ENCODE measurements around the gene INPP5A.
"Not testable (repeated sequence)": the region's sequence is repeated elsewhere in the genome, so short reads cannot be mapped to it uniquely, and the experiment has no call there.

The INPP5A gene

DNA sequence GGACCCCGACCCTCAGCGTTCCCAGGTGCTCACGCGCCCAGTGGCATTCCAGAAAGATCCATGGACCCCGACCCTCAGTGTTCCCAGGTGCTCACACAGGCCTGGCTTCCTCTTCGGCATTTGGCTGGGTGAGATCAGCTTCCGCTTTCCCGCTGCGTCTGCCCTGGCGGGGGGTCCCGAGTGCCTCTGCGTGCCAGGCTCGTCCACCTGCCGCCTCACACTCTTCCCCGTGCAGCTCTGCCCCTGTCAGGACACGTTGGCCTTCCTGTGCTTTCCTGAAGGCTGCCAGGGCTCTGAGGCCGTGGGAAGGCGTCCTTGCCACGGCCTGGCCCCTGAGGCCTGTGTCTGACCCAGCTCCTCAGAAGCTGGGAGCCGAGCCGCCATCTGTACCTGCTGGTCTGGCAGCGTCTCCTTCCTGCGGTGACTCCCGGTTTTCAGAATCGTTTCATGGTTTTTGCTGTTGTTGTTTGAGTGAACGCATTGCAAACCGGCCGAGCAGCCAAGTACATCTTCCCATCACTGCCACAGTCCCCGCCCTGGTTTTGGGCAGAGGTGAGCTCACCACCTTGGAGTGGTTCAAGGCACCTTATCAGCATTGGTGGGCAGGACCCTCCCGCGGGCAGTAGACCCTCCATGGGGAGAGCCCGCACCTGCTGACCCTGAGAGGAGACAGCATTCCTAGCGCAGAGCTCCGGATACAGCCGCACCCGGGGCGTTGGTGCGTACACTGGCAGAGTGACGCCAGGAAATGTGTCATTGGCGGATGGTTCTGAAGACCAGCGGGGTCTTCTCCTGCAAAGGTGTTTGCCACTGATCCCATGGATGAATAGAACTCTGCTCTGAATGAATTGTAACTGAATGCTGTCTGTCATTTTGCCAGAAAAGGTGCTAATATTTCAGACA, 231.0 kb downstream of the INPP5A start:
- H3K9me3 ChIP-seq (ENCODE audit: control insufficient read depth, insufficient read depth, low read length): peaks cover 64% of the 10 kb centered on the region
- H3K27ac ChIP-seq (ENCODE audit: low read depth, low read length): no peak overlapping the region
- H3K4me3 ChIP-seq (ENCODE audit: low read length): no peak overlapping the region
- H4K20me1 ChIP-seq (ENCODE audit: control insufficient read depth, insufficient read depth, low read depth, low read length): no peaks in the 10 kb centered on the region
- H3K27me3 ChIP-seq (ENCODE audit: control insufficient read depth, low read length): no peaks in the 10 kb centered on the region
- no peak for TF ChIP-seq EZH2phosphoT487 (IDR thresholded peaks at IDR 0.05; ENCODE audit: borderline replicate concordance, low read length)
- TF ChIP-seq, protein P1, sequence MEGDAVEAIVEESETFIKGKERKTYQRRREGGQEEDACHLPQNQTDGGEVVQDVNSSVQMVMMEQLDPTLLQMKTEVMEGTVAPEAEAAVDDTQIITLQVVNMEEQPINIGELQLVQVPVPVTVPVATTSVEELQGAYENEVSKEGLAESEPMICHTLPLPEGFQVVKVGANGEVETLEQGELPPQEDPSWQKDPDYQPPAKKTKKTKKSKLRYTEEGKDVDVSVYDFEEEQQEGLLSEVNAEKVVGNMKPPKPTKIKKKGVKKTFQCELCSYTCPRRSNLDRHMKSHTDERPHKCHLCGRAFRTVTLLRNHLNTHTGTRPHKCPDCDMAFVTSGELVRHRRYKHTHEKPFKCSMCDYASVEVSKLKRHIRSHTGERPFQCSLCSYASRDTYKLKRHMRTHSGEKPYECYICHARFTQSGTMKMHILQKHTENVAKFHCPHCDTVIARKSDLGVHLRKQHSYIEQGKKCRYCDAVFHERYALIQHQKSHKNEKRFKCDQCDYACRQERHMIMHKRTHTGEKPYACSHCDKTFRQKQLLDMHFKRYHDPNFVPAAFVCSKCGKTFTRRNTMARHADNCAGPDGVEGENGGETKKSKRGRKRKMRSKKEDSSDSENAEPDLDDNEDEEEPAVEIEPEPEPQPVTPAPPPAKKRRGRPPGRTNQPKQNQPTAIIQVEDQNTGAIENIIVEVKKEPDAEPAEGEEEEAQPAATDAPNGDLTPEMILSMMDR (IDR thresholded peaks at IDR 0.05; ENCODE audit: low read depth, low read length, poor library complexity, severe bottlenecking): no peak
- H3K36me3 ChIP-seq (ENCODE audit: control insufficient read depth, low read length): no peaks in the 10 kb centered on the region
- no peaks in the 10 kb centered on the region for H3K79me2 ChIP-seq (ENCODE audit: control insufficient read depth, low read length)
- H3K4me1 ChIP-seq (ENCODE audit: control insufficient read depth, low read length): no peaks in the 10 kb centered on the region
- no peaks in the 10 kb centered on the region for H3K9me2 ChIP-seq (replicated peaks; ENCODE audit: control insufficient read depth, low read length)
- H3F3A ChIP-seq (ENCODE audit: control insufficient read depth, insufficient read depth): no peaks in the 10 kb centered on the region; the same call in 1 of the 2 replicates
- no peak overlapping the region for H3K4me2 ChIP-seq (ENCODE audit: low read length)

DNA sequence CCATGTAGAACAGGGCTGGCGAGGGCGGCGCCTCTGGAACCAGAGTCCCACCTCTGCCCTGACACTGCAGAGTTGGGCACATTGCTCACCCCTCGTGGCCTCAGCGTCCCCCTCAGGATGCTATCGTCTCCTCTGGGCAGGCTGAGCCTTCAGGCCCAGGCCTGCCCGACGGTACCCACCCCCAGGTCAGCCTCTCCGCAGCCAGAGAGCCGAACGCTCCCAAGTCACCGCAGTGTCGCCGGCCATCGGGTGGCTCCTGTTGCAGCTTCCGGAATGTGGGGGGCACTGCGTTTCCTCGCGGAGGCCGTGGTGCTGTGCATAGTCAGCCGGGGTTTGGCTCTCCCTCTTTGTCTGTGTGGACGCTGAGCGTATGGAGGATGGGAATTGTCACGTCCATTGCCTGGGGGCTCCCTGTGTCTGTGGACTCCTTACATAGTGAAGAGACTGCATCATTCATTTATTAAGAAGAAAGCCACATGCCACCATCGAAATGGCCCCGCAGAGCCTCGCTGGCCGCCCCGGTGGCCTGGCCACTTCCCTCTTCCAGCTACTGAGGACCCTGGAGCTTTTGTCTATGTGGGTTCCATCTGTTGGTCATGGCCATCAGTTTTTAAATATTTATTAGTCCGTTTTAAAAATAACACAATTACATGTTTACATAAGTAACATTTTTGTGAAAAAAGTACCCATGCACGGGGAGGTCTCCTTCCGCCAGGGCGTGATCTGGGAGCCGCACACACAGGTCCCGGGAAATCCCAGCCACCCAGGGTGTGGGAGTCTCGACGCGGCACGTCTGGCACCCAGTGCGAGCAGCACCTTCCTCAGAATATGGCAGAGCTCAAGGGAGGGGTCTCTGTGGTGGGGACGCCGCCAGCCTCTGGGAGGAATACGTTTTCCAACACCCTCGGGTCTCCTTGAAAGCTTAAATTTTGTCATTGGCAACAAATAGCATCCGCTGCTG, 232.8 kb downstream of the INPP5A start:
- no peaks in the 10 kb centered on the region for H4K20me1 ChIP-seq (ENCODE audit: control insufficient read depth, insufficient read depth, low read depth, low read length)
- H3K27ac ChIP-seq (ENCODE audit: low read depth, low read length): no peak overlapping the region
- H3K27me3 ChIP-seq (ENCODE audit: control insufficient read depth, low read length): no peaks in the 10 kb centered on the region
- H3K4me1 ChIP-seq (ENCODE audit: control insufficient read depth, low read length): no peaks in the 10 kb centered on the region
- H3K79me2 ChIP-seq (ENCODE audit: control insufficient read depth, low read length): no peaks in the 10 kb centered on the region
- H3F3A ChIP-seq (ENCODE audit: control insufficient read depth, insufficient read depth): no peaks in the 10 kb centered on the region; the same call in 1 of the 2 replicates
- no peak overlapping the region for H3K4me3 ChIP-seq (ENCODE audit: low read length)
- H3K9me3 ChIP-seq (ENCODE audit: control insufficient read depth, insufficient read depth, low read length): peaks cover 66% of the 10 kb centered on the region
- no peaks in the 10 kb centered on the region for H3K9me2 ChIP-seq (replicated peaks; ENCODE audit: control insufficient read depth, low read length)
- H3K4me2 ChIP-seq (ENCODE audit: low read length): no peak overlapping the region
- no peak for TF ChIP-seq EZH2phosphoT487 (IDR thresholded peaks at IDR 0.05; ENCODE audit: borderline replicate concordance, low read length)
- TF ChIP-seq, protein P1 (IDR thresholded peaks at IDR 0.05; ENCODE audit: low read depth, low read length, poor library complexity, severe bottlenecking): no peak
- H3K36me3 ChIP-seq (ENCODE audit: control insufficient read depth, low read length): no peaks in the 10 kb centered on the region

DNA sequence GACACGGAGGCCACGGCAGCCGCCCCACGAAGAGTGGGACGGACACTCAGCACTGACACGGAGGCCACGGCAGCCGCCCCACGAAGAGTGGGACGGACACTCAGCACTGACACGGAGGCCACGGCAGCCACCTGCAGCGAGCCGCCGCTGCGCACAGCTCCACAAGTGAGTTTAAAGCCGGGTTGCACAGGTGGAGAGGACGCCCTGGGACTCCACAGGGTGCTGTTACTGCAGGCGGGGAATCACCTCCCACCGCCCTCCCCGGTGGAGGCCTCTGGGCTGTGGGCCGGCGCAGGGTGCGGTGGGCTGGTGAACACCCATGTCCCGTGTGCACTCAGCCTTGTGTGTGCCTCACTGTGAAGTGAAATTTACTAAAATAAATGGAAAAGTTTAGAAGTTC, 235.2 kb downstream of the INPP5A start:
- not testable (repeated sequence) for H4K20me1 ChIP-seq (ENCODE audit: control insufficient read depth, insufficient read depth, low read depth, low read length); H3K9me2 ChIP-seq (replicated peaks; ENCODE audit: control insufficient read depth, low read length); H3K79me2 ChIP-seq (ENCODE audit: control insufficient read depth, low read length); H3K4me1 ChIP-seq (ENCODE audit: control insufficient read depth, low read length); H3K36me3 ChIP-seq (ENCODE audit: control insufficient read depth, low read length); H3K27ac ChIP-seq (ENCODE audit: low read depth, low read length); H3K4me3 ChIP-seq (ENCODE audit: low read length); H3K4me2 ChIP-seq (ENCODE audit: low read length); H3K27me3 ChIP-seq (ENCODE audit: control insufficient read depth, low read length); H3F3A ChIP-seq (ENCODE audit: control insufficient read depth, insufficient read depth)
- peaks cover 51% of the 10 kb centered on the region for H3K9me3 ChIP-seq (ENCODE audit: control insufficient read depth, insufficient read depth, low read length)

Data from DOHH2 (cell line).